T-helper 9 cell (primary cell): ENCODE results near the gene GRN.
"Not testable (repeated sequence)": the region's sequence is repeated elsewhere in the genome, so short reads cannot be mapped to it uniquely, and the experiment has no call there.

Experiments used
- DNase-seq: peaks from one replicate; pipeline ENCODE4 v3.0.0-alpha.2; 2020

GRN gene

GRCh38 chr17:44361292-44362260 lies 16.5 kb downstream of the GRN start:
- no peak for DNase-seq

GRCh38 chr17:44362459-44362948 lies 17.4 kb downstream of the GRN start:
- no peak for DNase-seq

- DNase-seq, result no peak
Observed at GRCh38 chr17:44362949-44363612, 18.0 kb downstream of the GRN start.

- DNase-seq, result peak; percentile 68
Observed at GRCh38 chr17:44363613-44364159, 18.6 kb downstream of the GRN start, which contains the start of gene FAM171A2. TSS of gene FAM171A2 (minus strand) at chr17:44363853. CDS start at chr17:44363714, 139 bp downstream.

GRCh38 chr17:44365051-44365450 lies 19.9 kb downstream of the GRN start:
- DNase-seq, result not testable (repeated sequence)

- DNase-seq, result no peak
Observed at GRCh38 chr17:44367231-44367979, 22.3 kb downstream of the GRN start.

GRCh38 chr17:44368391-44369243 lies 23.5 kb downstream of the GRN start:
- DNase-seq, result not testable (repeated sequence)

GRCh38 chr17:44369414-44370023 lies 24.4 kb downstream of the GRN start:
- not testable (repeated sequence) for DNase-seq

DNA sequence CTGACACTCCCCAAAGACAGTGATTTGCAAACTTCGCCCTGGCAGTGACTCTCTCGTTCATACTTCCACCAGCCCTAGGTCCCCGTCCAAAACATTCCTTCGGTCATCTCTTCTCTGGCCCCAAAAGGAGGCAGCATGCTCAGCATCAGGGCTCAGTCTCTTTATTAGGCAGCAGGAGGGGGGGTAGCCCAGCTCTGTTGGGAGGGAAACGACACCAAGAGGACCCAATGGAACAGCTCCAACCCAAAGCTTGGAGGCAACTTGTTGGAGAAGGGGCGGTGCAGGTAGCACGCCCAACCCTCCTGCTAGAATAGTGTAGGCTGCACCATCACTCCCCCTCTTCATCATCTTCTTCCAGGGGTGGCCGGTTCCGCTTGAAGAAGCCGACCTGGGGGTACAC lies 26.9 kb downstream of the GRN start:
- DNase-seq, result no peak

- DNase-seq, result no peak
Observed at GRCh38 chr17:44374306-44375195, 29.4 kb downstream of the GRN start.

DNA sequence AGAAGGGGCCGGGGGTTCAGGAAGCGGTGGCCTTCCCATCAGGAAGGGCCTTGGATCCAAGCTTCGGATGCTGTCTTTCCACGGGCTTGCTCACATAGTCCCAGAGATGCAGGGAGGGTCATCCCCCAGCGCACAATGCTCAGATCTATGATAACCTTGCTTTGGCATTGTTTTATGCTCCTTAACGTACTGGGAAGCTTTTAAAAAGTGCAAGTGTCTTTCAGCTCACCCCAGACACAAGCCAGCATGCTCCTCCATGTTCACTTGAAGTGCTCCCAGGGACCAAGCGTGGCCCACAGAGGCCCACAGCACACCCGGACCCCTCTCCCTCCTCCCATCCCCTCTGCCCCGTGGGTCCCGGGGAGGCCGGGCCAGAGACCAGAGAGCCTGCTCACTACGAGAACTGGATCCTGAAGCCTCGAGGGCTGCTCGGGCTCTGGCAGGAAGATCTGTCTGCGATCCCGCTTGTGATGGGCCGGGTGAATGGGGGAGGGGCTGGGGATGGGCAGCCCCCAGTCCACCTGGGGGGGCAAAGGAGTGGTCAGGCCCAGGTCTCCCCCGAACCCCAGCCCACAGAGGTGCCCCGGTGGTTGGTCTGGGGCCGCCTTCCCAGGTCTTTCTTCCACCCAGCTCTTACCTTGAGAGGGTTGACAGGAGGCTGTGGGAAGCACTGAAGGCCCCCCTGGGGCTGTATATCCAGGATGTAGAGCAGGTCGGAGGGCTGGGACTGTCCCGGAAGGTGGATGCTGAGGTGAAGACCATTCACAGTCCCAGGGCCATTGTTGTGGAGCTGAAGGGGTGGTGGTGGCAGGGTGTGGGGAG lies 30.3 kb downstream of the GRN start:
- no peak for DNase-seq

- DNase-seq, result no peak
Observed at GRCh38 chr17:44376124-44376523, 31.0 kb downstream of the GRN start.

- no peak for DNase-seq
Observed at GRCh38 chr17:44376779-44377178, 31.7 kb downstream of the GRN start.

GRCh38 chr17:44378171-44378705 lies 33.1 kb downstream of the GRN start:
- no peak for DNase-seq

DNA sequence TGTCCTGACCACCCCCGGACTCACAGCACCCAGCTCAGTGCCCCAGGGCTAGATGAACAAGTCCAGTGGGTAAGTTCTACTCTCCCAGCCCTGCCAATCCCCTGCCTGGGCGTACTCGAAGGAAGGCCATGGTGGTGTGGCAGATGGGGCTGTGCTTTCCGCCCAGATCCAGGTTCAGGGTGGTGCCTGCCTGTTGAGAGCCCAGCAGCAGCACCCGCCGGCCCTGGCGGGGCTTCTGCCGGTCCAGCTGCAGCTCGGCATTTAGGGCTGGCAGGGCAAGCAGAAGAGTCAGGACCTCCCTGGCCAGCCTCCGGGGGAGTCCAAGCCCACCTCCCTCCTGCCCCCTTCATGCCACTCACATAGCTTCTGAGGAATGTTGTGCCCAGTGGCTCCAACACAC lies 34.8 kb downstream of the GRN start:
- no peak for DNase-seq

- DNase-seq, result no peak
Observed at GRCh38 chr17:44380767-44381166, 35.7 kb downstream of the GRN start.

DNA sequence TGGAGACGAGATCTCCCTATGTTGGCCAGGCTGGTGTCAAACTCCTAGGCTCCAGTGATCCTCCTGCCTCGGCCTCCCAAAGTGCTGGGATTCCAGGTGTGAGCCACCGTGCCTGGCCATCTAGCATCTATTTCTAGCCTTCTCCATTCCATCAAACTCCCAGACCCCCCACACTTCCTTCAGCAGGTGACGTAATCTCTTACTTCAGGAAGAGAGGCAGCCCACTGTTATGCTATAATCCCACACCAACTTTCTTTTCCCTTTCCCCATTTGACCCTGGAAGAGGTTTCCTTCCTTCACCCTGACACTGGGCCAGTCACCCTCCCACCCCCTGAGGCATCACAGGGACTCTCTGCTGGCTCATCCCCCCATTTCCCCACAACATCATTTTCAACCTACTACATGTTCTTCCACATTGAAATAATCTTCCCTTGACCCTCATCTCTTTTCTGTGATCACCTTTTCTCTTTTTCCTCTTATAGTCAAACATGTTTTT lies 36.8 kb downstream of the GRN start:
- no peak for DNase-seq

- no peak for DNase-seq
Observed at GRCh38 chr17:44382917-44383316, 37.8 kb downstream of the GRN start.

DNA sequence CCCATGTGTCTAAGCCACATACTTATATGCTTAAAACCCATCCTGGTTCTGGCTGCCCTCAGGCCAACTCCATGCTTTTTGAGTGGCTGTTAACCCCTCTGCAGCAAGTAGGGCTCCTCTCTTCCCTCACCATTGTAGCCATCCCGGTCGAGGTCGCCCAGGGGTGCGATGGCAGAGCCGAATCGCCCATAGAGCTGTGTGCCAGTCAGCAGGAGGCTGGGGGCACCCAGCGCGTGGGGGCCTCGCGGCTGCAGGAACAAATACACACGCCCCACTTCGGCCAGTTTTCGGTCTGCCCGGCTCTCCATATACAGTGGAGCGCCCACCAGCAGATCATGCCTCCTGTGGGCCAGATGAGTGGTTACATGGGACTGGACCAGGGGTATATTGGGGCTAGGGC lies 38.3 kb downstream of the GRN start:
- no peak for DNase-seq
